Muscle layer of duodenum (tissue), 2 donors: ENCODE measurements around the gene INPP1.
A peak's percentile ranks its signal among the peaks of the same experiment; 100 is the strongest.

Source experiments
- H3K27ac ChIP-seq: one replicate; pipeline ENCODE4 v1.7.0; 2013; ENCODE audit warnings: mild to moderate bottlenecking, low read length
- H3K27me3 ChIP-seq: one replicate; pipeline ENCODE4 v1.7.0; 2013; ENCODE audit warnings: low read depth, mild to moderate bottlenecking, control low read depth, low read length
- H3K36me3 ChIP-seq, 2 donors: one replicate each; pipeline ENCODE4 v1.7.0; 2013; ENCODE audit warnings: low read length in 2 of 2, control low read depth in 1 of 2, mild to moderate bottlenecking in 1 of 2; ENCODE audit not compliant: insufficient read depth in 2 of 2, control insufficient read depth in 1 of 2
- H3K4me1 ChIP-seq, 2 donors: one replicate each; pipeline ENCODE4 v1.7.0; 2013; ENCODE audit warnings: low read length in 2 of 2, mild to moderate bottlenecking in 2 of 2, control low read depth in 1 of 2, moderate library complexity in 1 of 2; ENCODE audit not compliant: insufficient read depth in 2 of 2, control insufficient read depth in 1 of 2
- H3K4me3 ChIP-seq, 2 donors: one replicate each; pipeline ENCODE4 v1.7.0; 2013; ENCODE audit warnings: low read length in 2 of 2, low read depth in 1 of 2, mild to moderate bottlenecking in 1 of 2
- H3K9me3 ChIP-seq, 2 donors: one replicate each; pipeline ENCODE4 v1.7.0; 2013; ENCODE audit warnings: low read length in 2 of 2, control low read depth in 1 of 2, mild to moderate bottlenecking in 1 of 2; ENCODE audit not compliant: control insufficient read depth in 1 of 2
- donor health status: healthy.

INPP1 gene

DNA sequence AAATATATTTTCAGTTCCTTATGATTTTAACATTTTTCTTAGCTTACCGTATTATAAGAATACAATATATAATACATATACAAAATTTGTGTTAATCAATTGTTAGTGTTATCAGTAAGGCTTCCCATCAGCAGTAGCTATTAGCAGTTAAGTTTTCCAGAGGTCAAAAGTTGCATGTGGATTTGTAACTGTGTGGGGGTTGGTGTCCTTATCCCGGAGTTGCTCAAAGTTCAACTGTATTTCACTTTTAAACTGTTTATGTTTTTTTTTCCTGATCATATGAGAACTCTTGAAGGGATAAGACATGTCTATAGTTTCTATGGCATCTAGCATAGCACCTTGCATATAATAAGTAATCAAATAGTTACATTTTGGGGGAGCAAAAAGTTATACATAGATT, 52.9 kb downstream of the INPP1 start:
- Histone ChIP-seq H3K4me1 (no peaks in the 10 kb centered on the region), H3K4me3 (no peak overlapping the region), H3K27me3 (no peaks in the 10 kb centered on the region), H3K27ac (no peak overlapping the region), H3K9me3 (no peaks in the 10 kb centered on the region), H3K36me3 (no peaks in the 10 kb centered on the region)

DNA sequence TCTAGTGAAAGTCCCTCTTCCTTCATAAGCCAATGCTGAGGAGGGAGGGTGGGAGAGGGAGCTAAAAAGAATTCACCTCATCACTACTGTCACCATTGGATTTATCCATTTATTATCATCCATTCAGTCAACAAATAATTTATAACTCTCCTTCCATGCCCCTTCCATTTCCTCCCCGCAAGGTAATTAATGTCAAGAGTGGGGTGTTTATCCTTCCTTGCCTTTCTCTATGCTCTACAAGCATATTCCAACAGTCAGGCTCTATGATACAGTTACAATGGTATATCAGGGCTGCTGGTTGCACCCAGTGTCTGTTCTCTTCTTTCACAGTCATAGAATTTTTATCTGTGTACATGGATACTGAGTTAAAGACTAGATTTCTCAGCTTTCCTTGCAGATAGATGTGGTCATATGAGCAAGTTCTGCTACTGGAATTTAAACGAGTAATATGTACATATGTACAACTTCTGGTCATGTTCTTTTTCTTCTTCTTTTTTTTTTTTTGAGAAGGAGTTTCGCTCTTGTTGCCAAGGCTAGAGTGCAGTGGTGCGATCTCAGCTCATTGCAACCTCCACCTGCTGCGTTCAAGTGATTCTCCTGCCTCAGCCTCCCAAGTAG, 59.7 kb downstream of the INPP1 start:
- no peaks in the 10 kb centered on the region for H3K9me3 ChIP-seq
- no peaks in the 10 kb centered on the region for H3K36me3 ChIP-seq
- no peak overlapping the region for H3K27ac ChIP-seq
- no peak overlapping the region for H3K4me3 ChIP-seq
- H3K27me3 ChIP-seq = no peaks in the 10 kb centered on the region
- H3K4me1 ChIP-seq = peaks cover 0 to 4% of the 10 kb centered on the region in 2 donors

DNA sequence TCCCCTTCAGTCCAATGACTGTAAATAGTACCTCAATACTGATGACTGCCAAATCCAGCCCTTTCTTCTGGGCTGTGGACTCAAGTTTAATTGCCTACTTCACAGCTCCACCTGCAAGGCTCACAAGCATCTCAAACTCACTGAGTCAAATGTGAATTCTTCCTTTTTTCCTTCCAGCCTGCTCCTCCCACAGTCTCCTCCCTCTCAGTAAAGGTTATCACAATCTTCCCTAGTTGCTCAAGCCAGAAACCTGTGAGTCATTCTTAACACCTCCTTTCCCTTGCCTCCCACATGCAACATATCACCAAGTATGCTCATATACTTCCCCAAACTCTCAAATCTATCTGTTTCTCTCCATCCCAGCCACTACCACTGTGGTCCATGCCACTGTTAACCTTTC, 61.1 kb downstream of the INPP1 start:
- H3K4me1 ChIP-seq = peaks cover 7 to 9% of the 10 kb centered on the region in 2 donors
- H3K27me3 ChIP-seq = no peaks in the 10 kb centered on the region
- no peaks in the 10 kb centered on the region for H3K9me3 ChIP-seq
- H3K36me3 ChIP-seq = no peaks in the 10 kb centered on the region
- no peak overlapping the region for H3K4me3 ChIP-seq
- H3K27ac ChIP-seq = no peak overlapping the region

- Histone ChIP-seq H3K36me3 (no peaks in the 10 kb centered on the region), H3K27ac (no peak overlapping the region), H3K9me3 (no peaks in the 10 kb centered on the region), H3K27me3 (no peaks in the 10 kb centered on the region), H3K4me1 (peaks cover 11% of the 10 kb centered on the region in 2 donors), H3K4me3 (no peak overlapping the region)
Observed at GRCh38 chr2:190405070-190405469, 61.7 kb downstream of the INPP1 start.

DNA sequence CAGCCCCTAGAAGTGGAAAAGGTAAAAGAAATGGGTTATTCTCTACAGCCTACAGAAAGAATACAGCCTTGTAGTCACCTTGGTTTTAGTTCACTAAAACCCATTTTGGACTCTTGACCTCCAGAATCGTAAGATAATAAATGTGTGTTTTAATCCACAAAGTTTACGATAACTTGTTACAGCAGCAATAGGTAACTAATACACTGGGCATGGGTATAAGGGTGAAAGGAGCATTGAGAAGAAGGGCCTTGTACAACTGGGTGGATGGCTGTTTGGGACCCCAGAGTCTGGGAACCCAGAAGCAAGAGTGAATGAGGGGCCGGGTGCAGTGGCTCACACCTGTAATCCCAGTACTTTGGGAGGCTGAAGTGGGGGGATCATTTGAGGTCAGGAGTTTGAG, 62.6 kb downstream of the INPP1 start:
- Histone ChIP-seq H3K27me3 (no peaks in the 10 kb centered on the region), H3K4me3 (no peak overlapping the region), H3K27ac (no peak overlapping the region), H3K36me3 (no peaks in the 10 kb centered on the region), H3K9me3 (no peaks in the 10 kb centered on the region), H3K4me1 (peaks cover 11% of the 10 kb centered on the region in 2 donors)

DNA sequence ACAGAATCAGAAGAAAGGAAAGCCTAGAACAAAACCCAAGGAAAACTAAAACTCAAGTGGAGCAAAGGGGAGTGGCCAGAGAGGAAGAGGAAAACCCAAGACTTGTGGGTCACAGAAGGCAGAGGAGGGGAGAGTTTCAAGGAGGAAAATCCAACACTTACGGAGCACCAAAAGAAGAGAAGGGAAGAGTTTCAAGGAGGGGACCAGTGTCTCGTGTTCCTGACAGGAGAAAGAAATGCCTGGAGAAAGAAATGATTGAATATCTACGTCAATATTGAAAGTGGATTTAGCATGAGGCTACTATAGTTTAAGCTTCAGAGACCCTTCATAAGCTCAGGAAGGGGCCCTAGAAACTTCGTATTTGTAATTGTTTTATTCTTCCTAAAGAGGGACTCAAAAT, 63.4 kb downstream of the INPP1 start:
- no peak overlapping the region for H3K27ac ChIP-seq
- H3K4me1 ChIP-seq = peaks cover 11 to 16% of the 10 kb centered on the region in 2 donors
- H3K4me3 ChIP-seq = no peak overlapping the region
- H3K9me3 ChIP-seq = no peaks in the 10 kb centered on the region
- no peaks in the 10 kb centered on the region for H3K36me3 ChIP-seq
- H3K27me3 ChIP-seq = no peaks in the 10 kb centered on the region

DNA sequence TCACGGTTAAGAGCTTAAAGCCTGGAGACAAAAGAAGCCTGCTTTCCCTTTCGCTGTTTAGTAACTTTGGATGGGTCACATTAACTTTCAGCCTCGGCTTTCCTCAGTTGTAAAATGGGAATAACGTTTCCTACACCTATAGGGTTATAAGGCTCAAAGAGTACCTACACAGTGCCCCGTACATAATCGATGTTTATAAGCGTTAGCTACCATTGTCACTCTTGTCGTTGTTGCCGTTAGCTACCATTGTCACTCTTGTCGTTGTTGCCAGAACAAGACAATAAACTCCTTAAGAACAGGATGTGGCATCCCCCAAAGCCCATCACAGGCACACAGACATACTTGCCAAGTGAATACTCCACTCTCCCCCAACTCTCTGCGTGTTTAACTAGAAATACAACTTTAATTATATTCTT, 63.9 kb downstream of the INPP1 start:
- Histone ChIP-seq H3K27me3 (no peaks in the 10 kb centered on the region), H3K4me1 (peaks cover 11 to 16% of the 10 kb centered on the region in 2 donors), H3K27ac (peak overlapping the region; percentile 29), H3K9me3 (no peaks in the 10 kb centered on the region), H3K36me3 (no peaks in the 10 kb centered on the region), H3K4me3 (peak overlapping the region; percentile 52 to 84)

- peak within 1 kb of the TSS; percentile 84 to 88 for H3K4me3 ChIP-seq
- H3K36me3 ChIP-seq = no peaks in the 10 kb centered on the region
- peaks cover 11 to 16% of the 10 kb centered on the region in 2 donors for H3K4me1 ChIP-seq
- no peaks in the 10 kb centered on the region for H3K9me3 ChIP-seq
- peak within 1 kb of the TSS; percentile 78 for H3K27ac ChIP-seq
- H3K27me3 ChIP-seq = no peaks in the 10 kb centered on the region
Observed at GRCh38 chr2:190407662-190408537, 64.5 kb downstream of the INPP1 start, which contains the start of gene MFSD6. MFSD6 (plus strand) TSS chr2:190408355; CDS start chr2:190436030, 27,675 bp downstream.

GRCh38 chr2:190408538-190409271, 65.3 kb downstream of the INPP1 start:
- H3K27me3 ChIP-seq = no peaks in the 10 kb centered on the region
- peaks cover 11 to 19% of the 10 kb centered on the region in 2 donors for H3K4me1 ChIP-seq
- H3K4me3 ChIP-seq = peak overlapping the region; percentile 84 to 88
- peak overlapping the region; percentile 78 for H3K27ac ChIP-seq
- no peaks in the 10 kb centered on the region for H3K36me3 ChIP-seq
- H3K9me3 ChIP-seq = no peaks in the 10 kb centered on the region

DNA sequence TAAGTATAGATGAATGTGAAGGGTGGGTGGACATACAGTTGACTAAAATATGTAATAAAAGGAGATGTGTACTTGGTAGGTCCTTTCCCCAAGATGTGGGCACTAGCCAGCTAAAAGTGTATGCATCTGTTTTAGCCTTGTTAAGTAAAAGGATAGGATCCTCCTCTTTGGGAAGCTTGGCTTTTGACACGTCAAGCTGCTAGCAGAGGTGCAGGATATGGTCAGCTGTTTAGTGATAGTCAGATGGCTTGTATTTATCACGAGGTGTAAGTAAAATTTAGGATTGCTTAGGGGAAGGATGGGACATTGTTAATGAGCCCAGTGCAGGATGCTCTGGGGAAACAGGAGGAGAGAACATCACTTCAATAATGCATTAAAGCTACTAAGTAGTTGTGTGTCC, 66.2 kb downstream of the INPP1 start:
- Histone ChIP-seq H3K27me3 (no peaks in the 10 kb centered on the region), H3K4me3 (peak overlapping the region; percentile 84 to 88), H3K27ac (peak overlapping the region; percentile 78), H3K36me3 (no peaks in the 10 kb centered on the region), H3K9me3 (no peaks in the 10 kb centered on the region), H3K4me1 (peaks cover 11 to 22% of the 10 kb centered on the region in 2 donors)

DNA sequence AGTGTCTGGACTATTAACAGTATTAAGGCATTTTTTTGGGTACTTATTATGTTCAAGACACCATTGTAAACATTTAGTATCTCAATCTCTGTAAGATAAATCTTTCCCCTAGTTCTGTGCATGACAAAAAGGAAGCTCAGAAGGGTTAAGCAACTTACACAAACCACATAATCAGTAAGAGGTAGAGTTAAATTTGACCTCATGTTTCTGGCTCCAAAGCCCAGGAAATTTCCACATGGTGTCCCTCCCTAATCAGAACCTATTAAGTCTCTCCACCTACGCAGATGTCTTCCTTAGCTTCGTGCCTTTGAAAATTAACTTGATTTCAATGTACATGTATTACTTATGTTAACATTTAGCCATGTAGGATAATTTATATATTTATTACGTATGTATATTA, 66.8 kb downstream of the INPP1 start:
- H3K4me1 ChIP-seq = peaks cover 11 to 22% of the 10 kb centered on the region in 2 donors

More for the DNA sequence above, 66.8 kb downstream of the INPP1 start:
- Histone ChIP-seq H3K27ac (no peak overlapping the region), H3K4me3 (no peak overlapping the region), H3K36me3 (no peaks in the 10 kb centered on the region), H3K27me3 (no peaks in the 10 kb centered on the region), H3K9me3 (no peaks in the 10 kb centered on the region)
